GM12875 (cell line): Measurements from ENCODE around the gene APRT.

Experiments used
- H3K4me3 ChIP-seq: one replicate; pipeline ENCODE4 v1.5.1; 2011; ENCODE audit warnings: low read depth, low read length, control low read depth
- TF ChIP-seq, protein P1 (sequence below): IDR thresholded peaks from 2 replicates; pipeline ENCODE4 v1.5.1; 2011; ENCODE audit warnings: low read depth, mild to moderate bottlenecking, control low read depth, inconsistent platforms, low read length, moderate library complexity, borderline replicate concordance; ENCODE audit not compliant: insufficient read depth

Gene APRT

DNA sequence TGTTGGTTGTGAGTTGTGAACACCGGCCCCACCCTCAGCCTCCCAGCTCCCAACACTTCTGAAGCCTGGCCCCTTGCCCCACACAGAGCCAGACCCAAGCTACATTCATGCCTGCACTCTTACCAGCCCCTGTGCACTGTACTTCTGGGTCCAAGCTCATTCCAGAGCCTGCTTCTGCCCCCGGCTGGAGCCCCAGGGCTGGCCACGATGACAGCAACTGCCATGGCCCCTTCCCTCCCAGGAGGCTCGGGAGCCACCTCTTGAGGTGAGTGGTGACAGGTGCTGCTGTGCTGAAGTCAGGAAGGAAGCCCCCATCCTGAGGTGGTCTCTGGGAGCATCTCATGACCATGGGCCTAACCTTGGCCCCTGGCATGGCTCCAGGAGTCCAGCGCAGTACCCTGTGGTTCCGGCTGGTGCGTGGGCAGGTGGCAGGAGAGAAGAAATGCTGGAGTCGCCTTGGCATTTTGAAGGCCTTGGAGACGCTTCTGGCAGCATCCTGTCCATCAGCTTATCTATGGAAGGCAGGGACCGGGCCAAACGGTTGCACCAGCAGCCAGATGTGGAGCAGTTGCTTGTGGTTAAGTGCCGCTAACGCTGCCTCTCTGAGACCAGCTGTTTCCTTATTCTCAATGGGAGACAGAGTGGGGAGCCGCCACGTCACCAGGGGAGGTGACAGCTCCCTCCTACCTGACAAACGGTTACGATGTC is 12.0 kb downstream of the APRT start:
- H3K4me3 ChIP-seq = no peak overlapping the region
- TF ChIP-seq, protein P1, sequence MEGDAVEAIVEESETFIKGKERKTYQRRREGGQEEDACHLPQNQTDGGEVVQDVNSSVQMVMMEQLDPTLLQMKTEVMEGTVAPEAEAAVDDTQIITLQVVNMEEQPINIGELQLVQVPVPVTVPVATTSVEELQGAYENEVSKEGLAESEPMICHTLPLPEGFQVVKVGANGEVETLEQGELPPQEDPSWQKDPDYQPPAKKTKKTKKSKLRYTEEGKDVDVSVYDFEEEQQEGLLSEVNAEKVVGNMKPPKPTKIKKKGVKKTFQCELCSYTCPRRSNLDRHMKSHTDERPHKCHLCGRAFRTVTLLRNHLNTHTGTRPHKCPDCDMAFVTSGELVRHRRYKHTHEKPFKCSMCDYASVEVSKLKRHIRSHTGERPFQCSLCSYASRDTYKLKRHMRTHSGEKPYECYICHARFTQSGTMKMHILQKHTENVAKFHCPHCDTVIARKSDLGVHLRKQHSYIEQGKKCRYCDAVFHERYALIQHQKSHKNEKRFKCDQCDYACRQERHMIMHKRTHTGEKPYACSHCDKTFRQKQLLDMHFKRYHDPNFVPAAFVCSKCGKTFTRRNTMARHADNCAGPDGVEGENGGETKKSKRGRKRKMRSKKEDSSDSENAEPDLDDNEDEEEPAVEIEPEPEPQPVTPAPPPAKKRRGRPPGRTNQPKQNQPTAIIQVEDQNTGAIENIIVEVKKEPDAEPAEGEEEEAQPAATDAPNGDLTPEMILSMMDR = no peak

GRCh38 chr16:88798772-88799455 is 12.8 kb downstream of the APRT start:
- H3K4me3 ChIP-seq = no peak overlapping the region
- TF ChIP-seq, protein P1 = no peak

DNA sequence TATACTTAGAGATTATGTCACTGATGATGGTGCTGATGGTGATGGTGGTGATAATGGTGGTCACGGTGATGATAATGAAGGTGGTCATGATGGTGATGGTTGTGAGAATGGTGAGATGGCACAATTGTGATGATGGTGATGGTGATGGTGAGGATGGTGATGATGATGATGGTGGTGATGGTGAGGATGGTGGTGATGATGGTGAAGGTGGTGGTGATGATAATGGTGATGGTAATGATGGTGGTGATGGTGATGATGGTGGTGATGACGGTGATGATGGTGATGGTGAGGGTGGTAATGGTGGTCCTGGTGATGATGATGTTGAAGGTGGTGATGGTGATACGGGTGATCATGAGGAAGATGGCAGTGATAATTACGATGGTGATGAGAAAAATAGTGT is 13.7 kb downstream of the APRT start:
- TF ChIP-seq, protein P1 = no peak
- H3K4me3 ChIP-seq = no peak overlapping the region

DNA sequence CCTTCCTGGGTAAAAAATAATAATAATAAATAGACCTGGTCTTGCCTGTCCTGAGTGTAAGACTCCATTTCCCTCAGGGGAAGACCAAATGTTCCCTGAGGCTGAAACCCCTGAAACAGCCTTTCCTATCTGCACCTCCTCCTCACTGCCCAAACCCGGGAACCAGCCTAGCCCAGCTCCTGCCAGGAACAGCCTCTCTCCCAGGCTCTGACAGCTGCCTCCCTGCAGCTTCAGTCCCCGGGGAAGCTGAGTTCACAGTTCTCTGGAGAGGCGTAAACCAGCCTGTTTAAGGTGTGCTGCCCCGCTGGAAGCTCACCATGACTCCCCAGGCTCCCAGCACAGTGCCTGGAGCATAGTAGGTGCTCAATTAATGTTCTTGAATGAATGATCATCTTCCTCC is 15.4 kb downstream of the APRT start:
- no peak overlapping the region for H3K4me3 ChIP-seq
- TF ChIP-seq, protein P1 = no peak

- TF ChIP-seq, protein P1 = no peak
- no peak overlapping the region for H3K4me3 ChIP-seq
Observed at GRCh38 chr16:88793251-88793954, 18.3 kb downstream of the APRT start.

- TF ChIP-seq, protein P1 = no peak
- H3K4me3 ChIP-seq = no peak overlapping the region
Observed at GRCh38 chr16:88792668-88793250, 19.0 kb downstream of the APRT start.
